Stimulated activated CD4-positive, alpha-beta T cell treated with anti-CD3 and anti-CD28 coated beads, TNF-alpha, amount 100 ng/mL, for 24 hours (primary cell): ENCODE measurements around the gene NIPAL3.
"Not testable (repeated sequence)": the region's sequence is repeated elsewhere in the genome, so short reads cannot be mapped to it uniquely, and the experiment has no call there.

Experiments
- DNase-seq, 3 experiments: peaks; one replicate each; pipeline ENCODE4 v3.0.0-alpha.2; 2020; ENCODE audit warnings: low read depth in 3 of 3

The NIPAL3 gene

DNA sequence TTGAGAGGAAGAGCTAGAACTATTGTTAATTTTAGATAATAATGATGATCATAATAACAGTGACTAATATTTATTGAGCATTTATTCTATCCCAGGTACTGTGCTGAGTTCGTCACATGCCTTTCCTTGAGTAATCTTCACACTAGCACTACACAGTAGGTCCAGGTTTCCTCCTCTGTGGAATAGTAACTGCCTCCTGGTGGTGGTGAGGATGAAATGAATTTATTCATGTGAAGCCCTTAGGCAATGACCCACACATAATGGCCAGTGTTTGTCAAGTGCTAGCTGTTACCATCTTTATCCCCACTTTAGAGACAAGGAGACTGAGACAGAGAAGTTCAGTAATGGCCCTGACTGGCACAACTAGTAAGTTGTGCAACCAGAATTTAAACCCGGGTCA is 5.9 kb downstream of the NIPAL3 start:
- DNase-seq: no peak

- DNase-seq: no peak
Measured at GRCh38 chr1:24424207-24424606, 8.6 kb downstream of the NIPAL3 start.

- no peak for DNase-seq
Measured at GRCh38 chr1:24424990-24425389, 9.4 kb downstream of the NIPAL3 start.

DNA sequence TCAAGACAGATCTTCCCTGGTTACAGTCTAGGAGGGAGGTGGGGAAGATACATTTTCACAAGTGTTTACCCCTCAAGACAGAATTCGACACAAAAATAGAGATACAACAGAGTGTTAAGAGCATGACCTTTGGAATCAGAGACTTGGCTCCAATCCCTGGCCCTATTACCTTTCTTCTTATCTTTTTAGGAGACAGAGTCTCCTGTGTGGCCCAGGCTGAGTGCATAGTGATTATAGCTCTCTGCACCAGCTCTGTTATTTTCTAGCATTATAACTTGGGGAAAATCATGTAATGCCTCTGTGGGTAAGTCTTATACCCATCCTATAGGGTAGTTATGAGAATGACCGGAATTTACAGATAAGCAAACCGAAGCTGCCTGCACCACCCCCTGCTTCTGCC is 9.8 kb downstream of the NIPAL3 start:
- no peak for DNase-seq

DNA sequence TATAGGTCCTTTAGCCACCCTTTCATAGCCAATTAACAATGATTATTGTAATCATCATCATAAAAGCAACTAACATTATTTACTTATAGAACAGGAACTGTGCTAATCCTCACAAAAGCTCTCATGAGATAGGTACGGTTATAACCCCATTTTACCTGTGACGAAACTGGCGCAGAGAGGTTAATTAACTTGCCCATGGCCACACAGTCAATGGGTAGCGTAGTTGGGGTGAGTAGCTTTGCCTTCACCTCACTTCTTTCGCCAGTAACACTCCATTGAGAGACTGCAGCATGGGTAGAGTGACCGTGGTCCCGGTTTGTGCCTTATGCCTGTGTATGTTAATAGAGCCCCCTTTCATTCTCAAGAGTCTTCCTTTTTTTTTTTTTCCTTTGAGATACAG is 10.3 kb downstream of the NIPAL3 start:
- DNase-seq: no peak

DNA sequence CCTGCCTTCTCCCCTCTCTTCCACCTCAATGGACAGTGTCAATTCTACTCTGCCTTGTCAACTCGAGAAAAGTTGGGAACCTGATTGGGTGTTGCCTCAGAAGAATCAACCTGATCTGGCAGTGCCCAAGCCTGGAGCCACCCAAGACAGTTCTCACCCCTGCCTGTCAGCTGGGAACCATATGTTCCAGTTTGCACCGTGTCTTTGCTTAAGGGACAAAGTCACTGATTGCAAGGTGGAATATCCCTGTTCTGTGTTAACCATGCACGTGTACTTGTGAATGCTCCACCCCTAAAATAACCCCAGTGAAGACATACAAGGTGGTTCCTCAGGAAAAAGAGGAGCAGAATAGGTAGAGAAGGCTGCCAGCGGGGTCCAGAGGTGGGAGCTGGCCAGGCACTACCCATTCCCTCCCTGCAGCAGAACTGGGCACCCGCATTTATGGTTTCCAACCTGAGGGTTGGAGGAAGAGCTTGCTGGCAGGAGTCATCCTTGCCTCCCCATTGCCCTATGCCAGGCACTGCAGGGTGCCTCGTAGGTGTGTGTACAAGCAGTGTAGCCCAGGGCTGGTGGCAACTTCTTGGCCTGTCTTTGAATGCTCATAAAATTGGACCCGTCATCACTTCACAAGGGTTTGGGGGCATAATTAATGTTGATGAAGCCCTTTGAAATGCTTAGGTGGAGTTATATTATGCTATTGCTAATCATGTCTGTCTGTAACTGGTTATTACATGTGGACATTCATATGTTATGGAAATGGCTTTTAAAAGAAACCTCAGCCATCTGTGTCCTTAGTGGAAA is 11.3 kb downstream of the NIPAL3 start:
- DNase-seq: no peak

GRCh38 chr1:24427545-24427862 is 11.9 kb downstream of the NIPAL3 start:
- no peak for DNase-seq

GRCh38 chr1:24435782-24436365 is 20.3 kb downstream of the NIPAL3 start:
- no peak for DNase-seq

DNA sequence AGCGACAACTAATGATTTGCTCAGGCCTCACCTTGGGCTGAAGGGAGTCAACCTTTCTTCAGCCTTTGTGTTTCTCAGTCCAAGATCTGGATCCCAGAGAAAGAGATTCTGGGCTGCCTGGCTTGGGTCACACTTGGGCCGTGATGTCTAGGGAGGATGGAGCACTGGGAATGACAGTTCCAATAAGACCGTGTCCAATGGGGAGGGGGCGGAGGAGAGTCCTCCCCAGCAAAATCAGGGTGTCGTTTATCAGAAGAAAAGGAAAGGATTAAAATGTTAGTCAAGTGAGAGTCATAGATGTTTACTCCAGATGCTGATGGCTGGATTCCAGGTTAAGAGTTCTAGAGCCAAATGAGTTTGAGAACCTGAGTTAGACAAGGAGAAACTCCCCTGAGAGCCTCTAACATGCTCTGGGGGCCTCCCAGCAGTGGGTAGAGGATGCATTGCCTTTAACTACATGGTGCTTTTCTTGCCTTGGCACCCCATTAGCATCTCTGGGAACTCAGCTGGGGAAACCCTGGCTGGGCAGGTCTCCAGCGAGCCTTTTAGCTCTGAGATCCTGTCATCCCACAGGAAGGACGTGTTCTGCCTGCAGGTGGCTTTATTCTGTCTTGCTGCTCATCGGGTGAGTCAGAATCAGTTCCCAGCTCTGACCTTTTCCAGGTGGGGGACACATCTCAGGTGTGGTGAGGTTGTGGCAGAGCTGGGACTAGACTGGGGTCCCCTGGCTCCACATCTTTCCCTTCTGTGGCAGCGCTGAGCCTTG is 22.2 kb downstream of the NIPAL3 start:
- DNase-seq: no peak

GRCh38 chr1:24438423-24438901 is 22.9 kb downstream of the NIPAL3 start:
- DNase-seq: no peak

- DNase-seq: no peak
Measured at GRCh38 chr1:24440436-24440835, 24.8 kb downstream of the NIPAL3 start.

GRCh38 chr1:24441480-24441879 is 25.9 kb downstream of the NIPAL3 start:
- no peak for DNase-seq

DNA sequence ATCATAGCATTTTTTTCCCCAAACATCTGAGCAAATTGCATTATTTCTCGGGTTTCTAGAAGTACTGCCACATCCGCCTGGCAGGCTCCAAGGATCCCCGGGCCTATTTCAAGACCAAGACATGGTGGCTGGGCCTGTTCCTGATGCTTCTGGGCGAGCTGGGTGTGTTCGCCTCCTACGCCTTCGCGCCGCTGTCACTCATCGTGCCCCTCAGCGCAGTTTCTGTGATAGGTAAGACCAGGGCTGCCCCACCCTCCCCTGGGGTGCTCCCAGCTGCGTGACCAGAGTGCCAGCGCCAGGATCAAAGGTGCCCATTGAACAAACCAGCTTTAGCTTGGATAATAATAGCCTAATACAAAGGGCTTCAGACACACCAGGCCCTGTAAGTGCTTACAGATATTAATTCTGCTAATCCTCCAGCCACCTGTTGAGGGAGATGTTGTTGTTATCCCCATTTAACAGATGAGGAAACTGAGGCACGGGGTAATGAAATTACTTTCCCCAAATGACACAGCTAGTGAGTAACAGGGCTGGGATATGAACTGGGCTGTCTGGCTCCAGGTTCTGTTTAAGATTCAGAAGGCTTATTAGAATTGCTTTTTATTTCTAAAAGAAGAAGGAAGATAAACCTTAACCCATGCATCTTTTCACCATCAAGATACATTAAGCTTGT is 26.5 kb downstream of the NIPAL3 start:
- no peak for DNase-seq

DNA sequence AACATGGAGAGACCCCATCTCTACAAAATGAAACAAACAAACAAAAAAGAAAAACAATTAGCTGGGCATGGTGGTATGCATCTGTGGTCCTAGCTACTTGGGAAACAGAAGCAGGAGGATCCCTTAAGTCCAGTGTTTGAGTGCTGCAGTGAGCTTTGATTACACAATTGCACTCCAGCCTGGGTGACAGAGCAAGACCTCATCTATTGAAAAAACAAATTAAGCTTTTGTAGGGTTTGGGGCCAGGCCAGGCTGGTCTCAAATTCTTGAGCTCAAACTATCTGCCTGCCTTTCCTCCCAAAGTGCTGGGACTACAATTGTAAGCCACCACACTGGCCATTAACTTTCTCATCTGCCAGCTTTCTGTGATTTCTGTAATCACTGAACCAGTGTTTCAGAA is 27.2 kb downstream of the NIPAL3 start:
- no peak for DNase-seq

- DNase-seq: no peak
Measured at GRCh38 chr1:24443241-24443656, 27.6 kb downstream of the NIPAL3 start.

GRCh38 chr1:24446446-24446845 is 30.8 kb downstream of the NIPAL3 start:
- DNase-seq: not testable (repeated sequence)

DNA sequence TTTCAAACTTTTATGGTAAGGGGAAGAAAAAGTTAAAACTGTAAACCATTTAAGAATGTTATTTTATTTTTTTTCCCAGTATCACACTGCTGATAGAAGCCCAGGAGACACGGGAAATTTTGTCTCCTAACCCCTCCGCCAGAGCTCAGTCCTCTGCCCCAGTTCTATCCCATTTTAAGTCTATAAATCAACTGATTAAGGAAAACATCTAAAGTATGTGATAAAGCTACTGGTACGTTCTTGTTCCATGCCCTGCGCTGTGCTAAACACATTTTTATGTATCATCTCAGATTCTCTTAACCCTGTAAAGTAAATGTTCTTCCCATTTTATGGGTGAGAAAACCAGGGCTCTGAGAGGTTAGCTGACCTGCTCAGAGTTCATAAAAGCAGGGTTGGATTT is 34.7 kb downstream of the NIPAL3 start:
- DNase-seq: no peak

GRCh38 chr1:24450857-24451397 is 35.3 kb downstream of the NIPAL3 start:
- no peak for DNase-seq

- DNase-seq: no peak
Measured at GRCh38 chr1:24451746-24452145, 36.1 kb downstream of the NIPAL3 start.

DNA sequence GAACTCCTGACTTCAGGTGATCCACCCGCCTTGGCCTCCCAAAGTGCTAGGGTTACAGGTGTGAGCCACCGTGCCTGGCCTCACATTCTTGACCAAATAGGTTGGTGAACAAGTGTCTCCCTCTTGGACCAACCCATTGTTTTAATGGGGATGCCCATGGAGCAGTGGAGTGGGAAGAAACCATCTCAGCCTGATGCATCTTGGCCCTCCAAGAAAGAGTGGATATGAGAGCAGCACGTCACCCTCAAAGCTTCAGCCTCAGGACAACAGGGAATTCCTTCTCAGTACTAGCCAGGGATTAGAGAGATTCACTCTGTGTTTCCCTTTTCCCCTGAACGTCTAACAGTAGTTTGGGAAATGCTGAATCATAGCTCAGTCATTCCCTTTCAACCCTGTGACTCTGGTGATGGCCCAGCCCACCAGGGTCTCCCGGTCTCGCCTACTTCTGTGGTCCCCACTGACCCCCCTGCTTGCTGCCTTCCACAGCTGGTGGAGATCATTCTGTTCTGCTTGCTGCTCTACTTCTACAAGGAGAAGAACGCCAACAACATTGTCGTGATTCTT is 37.4 kb downstream of the NIPAL3 start:
- no peak for DNase-seq

DNA sequence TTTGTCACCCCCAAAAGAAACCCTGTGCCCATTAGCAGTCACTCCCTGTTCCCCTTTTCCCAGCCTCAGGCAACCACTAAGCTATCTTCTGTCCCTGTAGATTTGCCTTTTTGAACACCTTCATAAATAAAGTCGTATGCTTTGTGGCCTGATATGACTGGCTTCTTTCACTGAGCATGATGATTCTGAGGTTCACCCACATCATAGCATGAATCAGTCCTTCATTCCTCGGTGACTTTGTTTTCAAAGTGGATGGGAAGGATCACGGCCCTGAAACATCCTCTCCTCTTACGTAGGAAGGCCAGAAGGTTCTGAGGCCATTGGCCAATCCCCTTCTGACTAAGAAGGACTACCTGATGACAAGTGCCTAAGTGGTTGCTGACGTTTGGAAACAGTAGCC is 39.1 kb downstream of the NIPAL3 start:
- DNase-seq: no peak

GRCh38 chr1:24455272-24455671 is 39.7 kb downstream of the NIPAL3 start:
- DNase-seq: no peak
